NB4 (cell line): ENCODE data around the gene PLAAT5.
"Not testable (repeated sequence)": the region's sequence is repeated elsewhere in the genome, so short reads cannot be mapped to it uniquely, and the experiment has no call there.

Source experiments
- MYC ChIP-seq: IDR thresholded peaks from 2 replicates; pipeline ENCODE4 v1.6.1; 2011; ENCODE audit warnings: low read depth, low read length
- POLR2A ChIP-seq: IDR thresholded peaks from 2 replicates; pipeline ENCODE4 v1.6.1; 2011; ENCODE audit warnings: mild to moderate bottlenecking; ENCODE audit not compliant: insufficient read length; ENCODE audit errors: extremely low read depth
- TF ChIP-seq, protein P1 (sequence below): IDR thresholded peaks from one replicate; pipeline ENCODE4 v1.5.1; 2012; ENCODE audit warnings: low read depth, low read length
- TF ChIP-seq, protein P2 (sequence below): IDR thresholded peaks from 2 replicates; pipeline ENCODE4 v1.6.1; 2011; ENCODE audit warnings: low read depth, low read length

DNA sequence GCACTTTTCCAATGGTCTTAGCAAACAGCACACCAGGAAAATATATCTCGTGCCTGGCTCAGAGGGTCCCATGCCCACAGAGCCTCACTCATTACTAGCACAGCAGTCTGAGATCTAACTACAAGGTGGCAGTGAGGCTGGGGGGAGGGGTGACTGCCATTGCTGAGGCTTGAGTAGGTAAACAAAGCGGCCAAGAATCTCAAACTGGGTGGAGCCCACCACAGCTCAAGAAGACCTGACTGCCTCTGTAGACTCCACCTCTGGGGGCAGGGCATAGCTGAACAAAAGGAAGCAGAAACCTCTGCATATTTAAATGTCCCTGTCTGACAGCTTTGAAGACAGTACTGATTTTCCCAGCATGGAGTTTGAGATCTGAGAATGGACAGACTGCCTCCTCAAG, 60.2 kb downstream of the PLAAT5 start:
- TF ChIP-seq, protein P1, sequence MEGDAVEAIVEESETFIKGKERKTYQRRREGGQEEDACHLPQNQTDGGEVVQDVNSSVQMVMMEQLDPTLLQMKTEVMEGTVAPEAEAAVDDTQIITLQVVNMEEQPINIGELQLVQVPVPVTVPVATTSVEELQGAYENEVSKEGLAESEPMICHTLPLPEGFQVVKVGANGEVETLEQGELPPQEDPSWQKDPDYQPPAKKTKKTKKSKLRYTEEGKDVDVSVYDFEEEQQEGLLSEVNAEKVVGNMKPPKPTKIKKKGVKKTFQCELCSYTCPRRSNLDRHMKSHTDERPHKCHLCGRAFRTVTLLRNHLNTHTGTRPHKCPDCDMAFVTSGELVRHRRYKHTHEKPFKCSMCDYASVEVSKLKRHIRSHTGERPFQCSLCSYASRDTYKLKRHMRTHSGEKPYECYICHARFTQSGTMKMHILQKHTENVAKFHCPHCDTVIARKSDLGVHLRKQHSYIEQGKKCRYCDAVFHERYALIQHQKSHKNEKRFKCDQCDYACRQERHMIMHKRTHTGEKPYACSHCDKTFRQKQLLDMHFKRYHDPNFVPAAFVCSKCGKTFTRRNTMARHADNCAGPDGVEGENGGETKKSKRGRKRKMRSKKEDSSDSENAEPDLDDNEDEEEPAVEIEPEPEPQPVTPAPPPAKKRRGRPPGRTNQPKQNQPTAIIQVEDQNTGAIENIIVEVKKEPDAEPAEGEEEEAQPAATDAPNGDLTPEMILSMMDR = not testable (repeated sequence)
- TF ChIP-seq POLR2A, MYC: not testable (repeated sequence)
- TF ChIP-seq, protein P2, sequence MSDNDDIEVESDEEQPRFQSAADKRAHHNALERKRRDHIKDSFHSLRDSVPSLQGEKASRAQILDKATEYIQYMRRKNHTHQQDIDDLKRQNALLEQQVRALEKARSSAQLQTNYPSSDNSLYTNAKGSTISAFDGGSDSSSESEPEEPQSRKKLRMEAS = not testable (repeated sequence)
